Ecto neural progenitor cell (in vitro differentiated cells): ENCODE data around the gene COMMD7.
"Not testable (repeated sequence)": the region's sequence is repeated elsewhere in the genome, so short reads cannot be mapped to it uniquely, and the experiment has no call there.

Experiments used
- DNase-seq: peaks from one replicate; pipeline ENCODE4 v3.0.0-alpha.2; 2018; ENCODE audit warnings: low spot score

Gene COMMD7

GRCh38 chr20:32765230-32765875 lies 22.1 kb upstream of the COMMD7 start:
- DNase-seq: not testable (repeated sequence)

- peak; percentile 73 for DNase-seq
Observed at GRCh38 chr20:32764005-32764960, 21.0 kb upstream of the COMMD7 start.

- no peak for DNase-seq
Observed at GRCh38 chr20:32763202-32764004, 20.1 kb upstream of the COMMD7 start.

GRCh38 chr20:32762754-32763201 lies 19.5 kb upstream of the COMMD7 start:
- no peak for DNase-seq

GRCh38 chr20:32761831-32762753 lies 18.8 kb upstream of the COMMD7 start, which contains the start of gene DNMT3B:
Gene DNMT3B, plus strand, starts transcription at chr20:32762385. Its CDS starts 17,939 bp downstream, at chr20:32780324.
- DNase-seq: peak; percentile 97

GRCh38 chr20:32761417-32761830 lies 18.2 kb upstream of the COMMD7 start:
- DNase-seq: no peak

GRCh38 chr20:32756156-32756555 lies 12.9 kb upstream of the COMMD7 start:
- DNase-seq: no peak

GRCh38 chr20:32753731-32754130 lies 10.5 kb upstream of the COMMD7 start:
- no peak for DNase-seq

GRCh38 chr20:32752458-32753250 lies 9.4 kb upstream of the COMMD7 start:
- DNase-seq: no peak

GRCh38 chr20:32751702-32752457 lies 8.6 kb upstream of the COMMD7 start:
- no peak for DNase-seq

GRCh38 chr20:32751293-32751692 lies 8.0 kb upstream of the COMMD7 start:
- no peak for DNase-seq

- DNase-seq: no peak
Observed at GRCh38 chr20:32749914-32750637, 6.8 kb upstream of the COMMD7 start.

- no peak for DNase-seq
Observed at GRCh38 chr20:32742322-32743236, 688 bp downstream of the COMMD7 start.

GRCh38 chr20:32741151-32741550 lies 2.1 kb downstream of the COMMD7 start:
- no peak for DNase-seq

- DNase-seq: no peak
Observed at GRCh38 chr20:32737371-32738223, 5.7 kb downstream of the COMMD7 start.

- no peak for DNase-seq
Observed at GRCh38 chr20:32731882-32732266, 11.4 kb downstream of the COMMD7 start.

- DNase-seq: not testable (repeated sequence)
Observed at GRCh38 chr20:32729334-32729733, 13.9 kb downstream of the COMMD7 start.
